Measurements from ENCODE around the gene KRTAP9-4.
"Not testable (repeated sequence)": the region's sequence is repeated elsewhere in the genome, so short reads cannot be mapped to it uniquely, and the experiment has no call there.

KRTAP9-4 gene, protein sequence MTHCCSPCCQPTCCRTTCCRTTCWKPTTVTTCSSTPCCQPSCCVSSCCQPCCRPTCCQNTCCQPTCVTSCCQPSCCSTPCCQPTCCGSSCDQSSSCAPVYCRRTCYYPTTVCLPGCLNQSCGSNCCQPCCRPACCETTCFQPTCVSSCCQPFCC

DNA sequence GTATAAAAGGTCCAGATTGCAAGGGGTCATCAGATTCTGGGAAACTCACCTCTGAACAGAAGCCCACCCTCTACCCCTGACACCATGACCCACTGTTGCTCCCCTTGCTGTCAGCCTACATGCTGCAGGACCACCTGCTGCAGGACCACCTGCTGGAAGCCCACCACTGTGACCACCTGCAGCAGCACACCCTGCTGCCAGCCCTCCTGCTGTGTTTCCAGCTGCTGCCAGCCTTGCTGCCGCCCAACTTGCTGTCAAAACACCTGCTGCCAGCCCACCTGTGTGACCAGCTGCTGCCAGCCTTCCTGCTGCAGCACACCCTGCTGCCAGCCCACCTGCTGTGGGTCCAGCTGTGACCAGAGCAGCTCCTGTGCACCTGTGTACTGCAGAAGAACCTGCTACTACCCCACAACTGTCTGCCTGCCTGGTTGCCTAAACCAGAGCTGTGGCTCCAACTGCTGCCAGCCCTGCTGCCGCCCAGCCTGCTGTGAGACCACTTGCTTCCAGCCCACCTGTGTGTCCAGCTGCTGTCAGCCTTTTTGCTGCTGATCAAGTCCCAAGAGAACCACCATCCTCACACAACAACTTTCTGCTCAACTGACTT, at the start of gene KRTAP9-4:
Gene KRTAP9-4, plus strand, starts transcription at position 51 of the 604 bp plus-strand sequence. Its CDS starts 34 bp downstream, at position 85.
- not testable (repeated sequence) for DNase-seq (ENCODE audit: low read depth in 2 of 2)

DNA sequence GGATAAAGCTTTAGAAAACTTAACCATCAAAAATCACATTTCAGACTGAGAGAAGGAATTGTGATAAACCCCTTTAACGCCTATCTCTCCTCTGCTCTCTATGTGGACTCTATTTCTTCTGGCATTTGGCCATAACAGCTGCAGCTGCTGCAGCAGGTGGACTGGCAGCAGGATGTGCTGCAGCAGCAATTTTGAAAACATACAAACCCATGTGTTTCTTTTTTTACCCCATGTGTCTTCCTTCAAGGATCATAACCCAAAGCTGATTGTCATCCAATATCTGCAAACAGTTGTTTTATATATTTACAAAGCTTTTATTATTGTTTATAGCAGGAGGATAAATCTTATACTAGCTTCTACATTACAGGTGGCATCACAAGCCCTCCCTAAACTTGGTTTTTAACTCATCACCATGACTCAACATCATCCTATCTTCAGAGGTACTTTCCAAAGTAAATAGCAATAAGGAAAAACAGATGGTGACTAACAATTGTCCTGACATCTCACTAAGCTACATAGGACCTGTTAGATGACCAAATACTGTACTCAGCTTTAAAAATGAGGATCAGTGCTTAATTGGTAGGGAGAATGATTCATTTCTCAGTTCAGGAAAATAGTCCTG, 37.5 kb upstream of the KRTAP9-4 start:
- DNase-seq (ENCODE audit: low read depth in 2 of 2) = no peak

DNA sequence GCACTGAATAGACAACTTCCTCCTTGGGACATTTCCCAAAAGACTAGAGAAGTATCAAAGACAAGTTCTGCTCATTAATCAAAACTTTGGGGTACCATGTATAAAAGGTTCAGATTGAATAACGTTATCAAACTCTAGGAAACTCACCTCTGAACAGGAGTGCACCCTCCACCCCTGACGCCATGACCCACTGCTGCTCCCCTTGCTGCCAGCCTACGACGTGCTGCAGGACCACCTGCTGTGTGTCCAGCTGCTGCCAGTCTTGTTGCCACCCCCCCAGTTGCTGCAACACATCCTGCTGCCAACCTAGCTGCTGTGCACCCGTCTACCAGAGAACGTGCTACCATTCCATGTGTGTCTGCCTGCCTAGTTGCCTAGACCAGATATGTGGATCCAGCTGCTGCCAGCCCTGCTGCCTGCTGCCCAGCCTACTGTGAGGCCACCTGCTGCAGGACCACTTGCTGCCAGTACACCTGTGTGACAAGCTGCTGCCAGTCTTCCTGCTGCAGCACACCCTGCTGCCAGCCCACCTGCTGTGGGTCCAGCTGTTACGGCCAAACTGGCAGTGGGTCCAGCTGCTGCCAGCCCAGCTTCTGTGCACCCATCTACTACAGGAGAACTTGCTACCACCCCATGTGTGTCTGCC, 36.8 kb upstream of the KRTAP9-4 start:
- DNase-seq (ENCODE audit: low read depth in 2 of 2) = no peak

DNA sequence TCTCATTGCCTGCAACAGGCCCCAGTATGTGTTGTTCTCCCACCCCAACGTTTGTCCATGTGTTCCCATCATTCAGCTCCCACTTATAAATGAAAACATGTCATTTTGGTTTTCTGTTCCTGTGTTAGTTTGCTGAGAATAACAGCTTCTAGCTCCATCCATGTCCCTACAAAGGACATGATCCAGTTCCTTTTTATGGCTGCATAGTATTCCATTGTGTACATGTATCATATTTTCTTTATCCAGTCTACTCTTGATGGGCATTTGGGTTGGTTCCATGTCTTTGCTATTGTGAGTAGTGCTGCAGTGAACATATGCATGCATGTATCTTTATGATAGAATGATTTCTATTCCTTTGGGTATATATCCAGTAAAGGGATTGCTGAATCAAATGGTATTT, 33.8 kb upstream of the KRTAP9-4 start:
- DNase-seq (ENCODE audit: low read depth in 2 of 2) = no peak

DNA sequence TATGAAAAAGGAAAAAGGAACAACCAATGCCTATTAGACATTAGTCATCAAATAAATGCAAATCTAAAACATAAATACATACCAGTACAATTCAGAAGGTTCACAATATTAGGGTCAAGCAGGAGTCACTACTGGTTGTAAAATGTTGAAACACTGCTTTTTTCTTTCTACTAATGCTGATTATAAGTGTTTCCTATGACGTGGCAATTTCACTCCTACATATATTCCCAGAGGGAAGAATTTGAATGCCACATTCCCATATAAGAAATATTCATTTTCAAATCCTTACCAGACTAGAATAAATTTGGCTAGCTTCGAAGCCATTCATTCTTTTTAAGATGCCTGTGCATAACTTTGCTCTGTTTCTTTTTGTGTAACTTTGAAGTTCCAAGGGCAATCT, 25.7 kb upstream of the KRTAP9-4 start:
- DNase-seq (ENCODE audit: low read depth in 2 of 2) = no peak

DNA sequence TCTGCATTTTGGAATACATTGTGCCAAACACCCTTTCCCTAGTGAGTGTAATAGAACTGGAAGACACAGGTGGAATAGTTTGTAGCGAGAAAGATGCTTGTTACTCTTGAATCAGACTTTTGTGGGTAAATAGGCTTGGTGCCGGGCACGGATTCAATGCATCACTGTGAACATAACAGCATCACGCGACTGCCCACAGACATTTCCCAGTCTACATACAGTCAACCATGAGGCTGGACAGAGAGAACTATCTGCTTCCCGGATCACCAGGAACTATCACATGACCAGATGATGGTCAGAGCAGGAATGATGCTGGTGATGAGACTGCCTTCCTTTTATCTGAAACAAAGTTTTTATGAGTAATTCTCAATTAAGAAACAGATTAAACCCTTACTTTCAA, 23.4 kb upstream of the KRTAP9-4 start:
- DNase-seq (ENCODE audit: low read depth in 2 of 2) = no peak

DNA sequence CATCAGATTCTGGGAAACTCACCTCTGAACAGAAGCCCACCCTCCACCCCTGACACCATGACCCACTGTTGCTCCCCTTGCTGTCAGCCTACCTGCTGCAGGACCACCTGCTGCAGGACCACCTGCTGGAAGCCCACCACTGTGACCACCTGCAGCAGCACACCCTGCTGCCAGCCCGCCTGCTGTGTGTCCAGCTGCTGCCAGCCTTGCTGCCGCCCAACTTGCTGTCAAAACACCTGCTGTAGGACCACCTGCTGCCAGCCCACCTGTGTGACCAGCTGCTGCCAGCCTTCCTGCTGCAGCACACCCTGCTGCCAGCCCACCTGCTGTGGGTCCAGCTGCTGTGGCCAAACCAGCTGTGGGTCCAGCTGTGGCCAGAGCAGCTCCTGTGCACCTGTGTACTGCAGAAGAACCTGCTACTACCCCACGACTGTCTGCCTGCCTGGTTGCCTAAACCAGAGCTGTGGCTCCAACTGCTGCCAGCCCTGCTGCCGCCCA, 22.8 kb upstream of the KRTAP9-4 start, which contains the start of gene KRTAP9-2:
Gene KRTAP9-2, plus strand, starts transcription at position 51 of the 498 bp plus-strand sequence. Its CDS starts 7 bp downstream, at position 58.
- DNase-seq (ENCODE audit: low read depth in 2 of 2) = not testable (repeated sequence)

DNA sequence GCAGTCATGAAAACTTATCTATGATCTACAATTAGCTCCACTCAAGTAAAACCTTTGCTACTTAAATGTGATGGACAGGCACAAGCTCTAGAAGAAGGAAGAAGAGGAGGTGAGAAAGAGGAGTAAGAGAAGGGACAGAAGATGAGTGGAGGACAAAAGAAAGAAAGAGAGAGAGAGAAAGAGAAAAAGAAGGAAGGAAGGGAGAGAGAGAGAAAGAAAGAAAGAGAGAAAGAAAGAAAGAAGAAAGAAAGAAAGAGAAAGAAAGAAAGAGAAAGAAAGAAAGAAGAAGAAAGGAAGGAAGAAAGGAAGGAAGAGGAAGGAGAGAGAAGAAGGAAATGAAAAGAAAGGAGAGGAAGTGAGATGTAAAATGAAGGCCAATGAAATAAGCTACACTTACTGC, 19.4 kb upstream of the KRTAP9-4 start:
- no peak for DNase-seq (ENCODE audit: low read depth in 2 of 2)

DNA sequence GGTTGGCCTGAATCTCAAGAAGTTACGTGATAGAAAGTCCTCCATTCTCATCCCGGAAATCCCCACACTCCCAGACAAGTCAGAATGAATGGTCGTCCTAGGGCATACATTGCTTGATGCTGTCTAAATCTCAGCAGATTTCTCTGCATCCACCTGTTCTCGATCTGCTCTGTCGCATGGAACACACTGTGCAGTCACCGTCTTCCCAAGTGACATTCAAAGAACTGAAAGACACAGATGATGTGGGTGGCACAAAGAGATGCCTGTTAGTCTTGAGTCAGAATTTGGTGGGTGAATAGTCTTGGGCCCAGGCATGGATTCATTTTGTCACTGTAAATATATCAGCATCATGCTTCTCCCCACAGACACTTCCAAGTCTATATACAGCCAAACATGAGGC, 17.8 kb upstream of the KRTAP9-4 start:
- no peak for DNase-seq (ENCODE audit: low read depth in 2 of 2)

DNA sequence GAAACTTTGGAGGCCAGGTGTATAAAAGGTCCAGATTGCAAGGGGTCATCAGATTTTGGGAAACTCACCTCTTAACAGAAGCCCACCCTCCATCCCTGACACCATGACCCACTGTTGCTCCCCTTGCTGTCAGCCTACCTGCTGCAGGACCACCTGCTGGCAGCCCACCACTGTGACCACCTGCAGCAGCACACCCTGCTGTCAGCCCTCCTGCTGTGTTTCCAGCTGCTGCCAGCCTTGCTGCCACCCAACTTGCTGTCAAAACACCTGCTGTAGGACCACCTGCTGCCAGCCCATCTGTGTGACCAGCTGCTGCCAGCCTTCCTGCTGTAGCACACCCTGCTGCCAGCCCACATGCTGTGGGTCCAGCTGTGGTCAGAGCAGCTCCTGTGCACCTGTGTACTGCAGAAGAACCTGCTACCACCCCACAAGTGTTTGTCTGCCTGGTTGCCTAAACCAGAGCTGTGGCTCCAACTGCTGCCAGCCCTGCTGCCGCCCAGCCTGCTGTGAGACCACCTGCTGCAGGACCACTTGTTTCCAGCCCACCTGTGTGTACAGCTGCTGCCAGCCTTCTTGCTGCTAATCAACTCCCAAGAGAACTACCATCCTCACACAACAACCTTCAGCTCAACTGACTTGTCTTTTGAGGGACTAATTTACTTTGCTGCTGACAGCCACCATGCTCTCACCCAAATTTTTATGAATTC, 16.9 kb upstream of the KRTAP9-4 start, which contains the start of gene KRTAP9-3:
Gene KRTAP9-3, plus strand, starts transcription at position 51 of the 707 bp plus-strand sequence. Its CDS starts 53 bp downstream, at position 104.
- DNase-seq (ENCODE audit: low read depth in 2 of 2) = not testable (repeated sequence)

DNA sequence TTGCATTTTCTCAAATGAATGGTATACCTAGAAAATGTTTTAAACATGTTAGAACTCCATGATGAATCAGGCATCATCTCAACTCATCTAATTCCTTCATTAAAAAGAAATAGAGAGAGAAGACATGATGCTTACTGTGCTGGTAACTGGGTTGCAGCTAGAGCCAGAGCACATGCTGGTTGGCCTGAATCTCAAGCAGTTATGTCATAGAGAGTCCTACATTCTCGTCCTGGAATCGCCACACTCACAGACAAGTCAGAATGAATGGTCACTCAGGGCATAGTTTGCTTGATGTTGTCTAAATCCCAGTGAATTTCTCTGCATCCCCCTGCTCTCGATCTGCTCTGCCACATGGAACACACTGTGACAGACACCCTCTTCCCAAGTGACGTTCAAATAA, 12.4 kb upstream of the KRTAP9-4 start:
- DNase-seq (ENCODE audit: low read depth in 2 of 2) = not testable (repeated sequence)

DNA sequence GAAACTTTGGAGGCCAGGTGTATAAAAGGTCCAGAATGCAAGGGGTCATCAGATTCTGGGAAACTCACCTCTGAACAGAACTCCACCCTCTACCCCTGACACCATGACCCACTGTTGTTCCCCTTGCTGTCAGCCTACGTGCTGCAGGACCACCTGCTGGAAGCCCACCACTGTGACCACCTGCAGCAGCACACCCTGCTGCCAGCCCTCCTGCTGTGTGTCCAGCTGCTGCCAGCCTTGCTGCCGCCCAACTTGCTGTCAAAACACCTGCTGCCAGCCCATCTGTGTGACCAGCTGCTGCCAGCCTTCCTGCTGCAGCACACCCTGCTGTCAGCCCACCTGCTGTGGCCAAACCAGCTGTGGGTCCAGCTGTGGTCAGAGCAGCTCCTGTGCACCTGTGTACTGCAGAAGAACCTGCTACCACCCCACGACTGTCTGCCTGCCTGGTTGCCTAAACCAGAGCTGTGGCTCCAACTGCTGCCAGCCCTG, 11.5 kb upstream of the KRTAP9-4 start, which contains the start of gene KRTAP9-8:
Gene KRTAP9-8, plus strand, starts transcription at position 51 of the 489 bp plus-strand sequence. Its CDS starts 53 bp downstream, at position 104.
- DNase-seq (ENCODE audit: low read depth in 2 of 2) = not testable (repeated sequence)

DNA sequence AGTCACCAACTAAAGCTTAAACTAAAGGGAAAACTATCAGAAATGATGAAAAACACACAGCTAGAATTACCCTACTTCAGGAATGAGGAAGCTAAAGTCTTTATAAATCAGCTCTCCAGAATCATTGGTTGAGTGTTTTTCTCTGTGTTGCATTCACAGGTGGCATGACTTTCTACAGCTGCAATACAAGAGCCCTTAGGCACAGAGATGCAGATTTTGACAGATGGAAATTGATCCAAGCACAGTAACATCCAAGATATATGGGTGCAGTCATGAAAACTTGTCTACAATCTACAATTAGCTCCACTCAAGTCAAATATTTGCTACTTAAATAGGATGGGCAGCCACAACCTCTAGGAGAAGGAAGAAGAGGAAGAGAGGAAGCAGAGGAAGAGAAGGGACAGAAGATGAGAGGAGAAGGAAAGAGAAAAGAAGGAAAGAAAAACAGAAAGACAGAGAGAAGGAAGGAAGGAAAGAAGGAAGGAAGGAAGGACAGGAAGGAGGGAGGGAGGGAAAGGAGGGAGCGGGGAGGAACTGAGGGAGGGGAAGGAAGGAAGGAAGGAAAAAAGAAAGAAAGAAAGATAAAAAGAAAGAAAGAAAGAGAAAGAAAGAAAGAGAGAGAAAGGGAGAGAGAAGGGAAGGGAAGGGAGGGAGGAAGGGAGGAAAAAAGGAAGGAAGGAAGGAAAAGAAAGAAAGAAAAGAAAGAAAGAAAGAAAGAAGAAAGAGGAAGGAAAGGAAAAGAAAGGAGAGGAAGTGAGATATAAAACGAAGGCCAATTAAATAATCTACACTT, 2.3 kb upstream of the KRTAP9-4 start:
- not testable (repeated sequence) for DNase-seq (ENCODE audit: low read depth in 2 of 2)

DNA sequence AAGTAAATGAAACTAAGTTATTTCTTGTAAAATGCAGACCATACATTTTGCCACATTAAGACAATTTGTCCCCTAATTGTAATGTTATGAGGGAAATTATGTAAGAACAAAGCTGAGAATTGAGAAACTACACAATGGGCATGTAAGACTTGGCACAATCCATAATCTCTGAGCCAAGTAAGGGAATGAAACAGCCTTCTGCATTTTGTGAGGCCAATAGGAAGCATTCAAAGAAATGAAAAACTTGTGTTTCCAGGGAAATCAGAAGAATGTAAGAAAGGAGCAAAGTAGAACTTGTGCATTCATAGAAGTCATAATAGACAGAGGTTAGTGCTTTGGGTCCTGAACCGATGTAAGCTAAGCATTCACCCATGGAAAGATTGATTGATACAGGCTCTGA, 1.8 kb downstream of the KRTAP9-4 start:
- no peak for DNase-seq (ENCODE audit: low read depth in 2 of 2)

DNA sequence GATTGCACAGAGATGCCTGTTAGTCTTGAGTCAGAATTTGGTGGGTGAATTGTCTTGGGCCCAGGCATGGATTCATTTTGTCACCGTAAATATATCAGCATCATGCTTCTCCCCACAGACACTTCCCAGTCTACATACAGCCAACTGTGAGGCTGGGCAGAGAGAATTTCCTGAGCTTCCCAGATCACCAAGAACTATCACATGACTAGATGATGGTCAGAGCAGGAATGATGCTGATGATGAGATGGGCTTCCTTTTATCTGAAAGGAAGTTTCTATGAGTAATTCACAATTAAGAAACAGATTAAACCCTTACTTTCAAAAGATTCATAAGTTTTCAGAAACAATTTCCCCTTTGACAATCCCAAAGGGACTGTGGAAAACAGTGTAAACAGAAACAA, 5.4 kb downstream of the KRTAP9-4 start:
- no peak for DNase-seq (ENCODE audit: low read depth in 2 of 2)

DNA sequence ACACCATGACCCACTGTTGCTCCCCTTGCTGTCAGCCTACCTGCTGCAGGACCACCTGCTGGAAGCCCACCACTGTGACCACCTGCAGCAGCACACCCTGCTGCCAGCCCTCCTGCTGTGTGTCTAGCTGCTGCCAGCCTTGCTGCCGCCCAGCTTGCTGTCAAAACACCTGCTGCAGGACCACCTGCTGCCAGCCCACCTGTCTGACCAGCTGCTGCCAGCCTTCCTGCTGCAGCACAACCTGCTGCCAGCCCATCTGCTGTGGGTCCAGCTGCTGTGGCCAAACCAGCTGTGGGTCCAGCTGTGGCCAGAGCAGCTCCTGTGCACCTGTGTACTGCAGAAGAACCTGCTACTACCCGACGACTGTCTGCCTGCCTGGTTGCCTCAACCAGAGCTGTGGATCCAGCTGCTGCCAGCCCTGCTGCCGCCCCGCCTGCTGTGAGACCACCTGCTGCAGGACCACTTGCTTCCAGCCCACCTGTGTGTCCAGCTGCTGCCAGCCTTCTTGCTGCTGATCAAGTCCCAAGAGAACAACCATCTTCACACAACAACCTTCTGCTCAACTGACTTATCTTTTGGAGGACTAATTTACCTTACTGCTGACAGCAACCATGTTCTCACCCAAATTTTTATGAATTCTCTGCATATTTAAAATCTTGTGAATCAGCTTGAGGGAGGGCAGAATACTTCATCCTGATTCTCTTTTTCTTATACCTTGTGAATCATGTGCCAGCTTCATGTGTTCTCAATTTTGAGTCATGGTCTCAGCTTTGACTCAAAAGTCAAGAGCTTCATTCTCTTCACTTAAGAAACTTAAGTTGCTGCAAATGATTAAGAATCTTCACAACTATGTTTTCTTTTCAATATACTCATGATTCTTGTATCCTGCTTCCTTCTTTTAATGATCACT, 6.1 kb downstream of the KRTAP9-4 start, which contains the start of gene KRTAP9-9:
Gene KRTAP9-9, plus strand, starts transcription at position 4 of the 910 bp plus-strand sequence.
- not testable (repeated sequence) for DNase-seq (ENCODE audit: low read depth in 2 of 2)

DNA sequence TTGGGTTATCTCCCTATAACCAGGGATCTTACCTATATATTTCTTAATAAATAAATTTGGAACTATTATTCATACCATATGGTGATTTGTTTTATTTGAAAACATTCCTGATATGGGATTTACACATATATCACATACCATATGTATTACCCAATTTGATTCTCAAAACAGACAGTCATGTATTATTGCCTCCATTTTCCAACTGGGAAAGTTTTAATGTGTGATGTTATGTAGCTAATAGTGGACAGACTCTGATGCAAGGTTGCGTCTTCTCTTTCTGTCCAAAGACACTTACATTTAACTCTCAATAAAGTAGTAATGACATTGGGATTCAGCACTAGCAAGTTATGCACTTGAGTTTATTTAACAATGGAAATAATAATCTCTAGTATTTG, 6.8 kb downstream of the KRTAP9-4 start:
- DNase-seq (ENCODE audit: low read depth in 2 of 2) = no peak

DNA sequence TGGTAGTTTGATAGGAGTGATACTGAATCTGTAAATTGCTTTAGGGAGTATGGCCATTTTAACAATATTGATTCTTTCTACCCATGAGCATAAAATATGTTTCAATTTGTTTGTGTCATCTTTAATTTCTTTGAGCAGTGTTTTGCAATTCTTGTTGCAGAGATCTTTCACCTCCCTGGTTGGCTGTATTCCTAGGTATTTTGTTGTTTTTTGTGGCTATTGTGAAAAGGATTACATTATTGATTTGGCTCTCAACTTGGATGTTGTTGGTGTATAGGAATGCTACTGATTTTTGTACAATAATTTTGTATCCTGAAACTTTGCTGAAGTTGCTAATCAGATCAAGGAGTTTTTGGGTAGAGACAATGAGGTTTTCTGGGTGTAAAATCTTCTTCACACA, 8.9 kb downstream of the KRTAP9-4 start:
- DNase-seq (ENCODE audit: low read depth in 2 of 2) = no peak

DNA sequence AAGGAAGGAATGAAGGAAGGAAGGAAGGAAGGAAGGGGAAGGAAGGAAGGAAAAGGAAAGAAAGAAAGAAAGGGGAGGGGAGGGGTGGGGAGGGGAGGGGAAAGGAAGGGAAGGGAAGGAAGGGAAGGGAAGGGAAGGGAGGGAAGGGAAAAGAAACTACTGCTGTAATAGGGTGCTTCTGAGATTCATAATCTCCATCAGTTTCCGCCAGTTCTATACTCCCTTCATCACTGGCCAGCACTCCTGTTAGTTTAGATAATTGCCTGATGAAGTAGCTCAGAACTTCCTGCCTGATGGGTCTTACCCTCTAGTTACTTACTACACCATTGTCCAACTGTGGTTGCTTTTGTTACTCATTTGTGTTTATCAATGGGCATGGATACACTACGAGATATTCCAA, 13.7 kb downstream of the KRTAP9-4 start:
- DNase-seq (ENCODE audit: low read depth in 2 of 2) = no peak

All from stimulated activated CD8-positive, alpha-beta memory T cell treated with anti-CD3 and anti-CD28 coated beads, Interleukin-15, amount 100 ng/mL, for 48 hours (primary cell).